MM.1S (cell line): ENCODE results near the gene RABL6.

ENCODE experiments used
- DNase-seq: peaks from one replicate; pipeline ENCODE4 v3.0.0-alpha.2; 2015
- H2AFZ ChIP-seq: fragments of 300-600 bp; sonication (generic); 2 replicates; pipeline ENCODE4 v1.6.0; 2016; ENCODE audit warnings: antibody characterized with exemption, low read length
- H3F3A ChIP-seq: fragments of 300-600 bp; sonication (generic); 2 replicates; pipeline ENCODE4 v1.6.1; 2016; ENCODE audit warnings: mild to moderate bottlenecking, antibody characterized with exemption, low read length, moderate library complexity, mixed read lengths; ENCODE audit not compliant: insufficient read depth
- H3K27ac ChIP-seq: fragments of 300-600 bp; sonication (generic); 2 replicates; pipeline ENCODE4 v1.5.1; 2016; ENCODE audit warnings: mild to moderate bottlenecking, low read length
- H3K27me3 ChIP-seq: fragments of 300-600 bp; sonication (generic); replicated peaks from 2 replicates; pipeline ENCODE4 v1.6.0; 2016; ENCODE audit warnings: low read length; ENCODE audit not compliant: insufficient read depth
- H3K36me3 ChIP-seq: fragments of 300-600 bp; sonication (generic); replicated peaks from 2 replicates; pipeline ENCODE4 v1.6.1; 2016; ENCODE audit warnings: mild to moderate bottlenecking, low read length, mixed read lengths; ENCODE audit not compliant: insufficient read depth
- H3K4me1 ChIP-seq: fragments of 300-600 bp; sonication (generic); 2 replicates; pipeline ENCODE4 v1.6.1; 2016; ENCODE audit warnings: low read length, mixed read lengths
- H3K4me2 ChIP-seq: fragments of 300-600 bp; sonication (generic); 2 replicates; pipeline ENCODE4 v1.6.0; 2016; ENCODE audit warnings: low read depth, low read length
- H3K4me3 ChIP-seq: fragments of 300-600 bp; sonication (generic); 2 replicates; pipeline ENCODE4 v1.5.1; 2016; ENCODE audit warnings: low read length, mixed read lengths
- H3K79me2 ChIP-seq: fragments of 300-600 bp; sonication (generic); 2 replicates; pipeline ENCODE4 v1.6.1; 2016; ENCODE audit warnings: mixed run types, low read length, mixed read lengths
- H3K9ac ChIP-seq: fragments of 300-600 bp; sonication (generic); 2 replicates; pipeline ENCODE4 v1.6.1; 2016; ENCODE audit warnings: low read length, mixed read lengths
- H3K9me2 ChIP-seq: fragments of 300-600 bp; sonication (generic); replicated peaks from 2 replicates; pipeline ENCODE4 v1.6.1; 2016; ENCODE audit warnings: mild to moderate bottlenecking, low read length, mixed read lengths; ENCODE audit not compliant: insufficient read depth
- H3K9me3 ChIP-seq: fragments of 300-600 bp; sonication (generic); replicated peaks from 2 replicates; pipeline ENCODE4 v1.6.1; 2016; ENCODE audit warnings: mild to moderate bottlenecking, low read length, mixed read lengths; ENCODE audit not compliant: insufficient read depth
- H4K20me1 ChIP-seq: fragments of 300-600 bp; sonication (generic); 2 replicates; pipeline ENCODE4 v1.6.1; 2016; ENCODE audit warnings: mild to moderate bottlenecking, low read length, moderate library complexity, mixed read lengths; ENCODE audit not compliant: insufficient read depth
- CTCF ChIP-seq: fragments of 300-600 bp; sonication (generic); IDR thresholded peaks from 2 replicates; pipeline ENCODE4 v1.5.1; 2016; ENCODE audit warnings: antibody characterized with exemption, low read length, mixed read lengths
- EZH2 ChIP-seq: fragments of 300-600 bp; sonication (generic); optimal IDR thresholded peaks from 2 replicates; pipeline ENCODE3; 2017; ENCODE audit warnings: low read depth, mild to moderate bottlenecking, antibody characterized with exemption, low read length, mixed read lengths
- EZH2phosphoT487 ChIP-seq: fragments of 300-600 bp; sonication (generic); IDR thresholded peaks from 2 replicates; pipeline ENCODE4 v1.6.1; 2018; ENCODE audit warnings: antibody characterized with exemption, low read length

The RABL6 gene

GRCh38 chr9:136857166-136857565 lies 49.4 kb downstream of the RABL6 start:
- Histone ChIP-seq H3K36me3 (no peaks in the 10 kb centered on the region), H3F3A (no peaks in the 10 kb centered on the region), H3K4me1 (no peaks in the 10 kb centered on the region), H3K9me3 (no peaks in the 10 kb centered on the region), H3K9me2 (no peaks in the 10 kb centered on the region), H2AFZ (no peak overlapping the region), H3K4me2 (no peak overlapping the region), H3K9ac (no peak overlapping the region), H4K20me1 (no peaks in the 10 kb centered on the region), H3K27me3 (no peaks in the 10 kb centered on the region), H3K79me2 (no peaks in the 10 kb centered on the region), H3K4me3 (no peak overlapping the region), H3K27ac (no peak overlapping the region)
- TF ChIP-seq EZH2 (no peak), EZH2phosphoT487 (no peak), CTCF (no peak)
- DNase-seq: no peak

GRCh38 chr9:136857581-136858412 lies 50.0 kb downstream of the RABL6 start:
- TF ChIP-seq EZH2phosphoT487: no peak
- no peak for TF ChIP-seq CTCF
- no peak for TF ChIP-seq EZH2
- no peak overlapping the region for H3K27ac ChIP-seq
- no peak overlapping the region for H3K9ac ChIP-seq
- no peaks in the 10 kb centered on the region for H3K9me3 ChIP-seq
- H3K27me3 ChIP-seq: no peaks in the 10 kb centered on the region
- peaks cover 5% of the 10 kb centered on the region; the same call in 1 of the 2 replicates for H3K79me2 ChIP-seq
- H3K9me2 ChIP-seq: no peaks in the 10 kb centered on the region
- H2AFZ ChIP-seq: no peak overlapping the region
- H3K4me1 ChIP-seq: no peaks in the 10 kb centered on the region
- H3K4me2 ChIP-seq: no peak overlapping the region
- no peaks in the 10 kb centered on the region for H3K36me3 ChIP-seq
- no peaks in the 10 kb centered on the region for H4K20me1 ChIP-seq
- no peaks in the 10 kb centered on the region for H3F3A ChIP-seq
- no peak for DNase-seq
- no peak overlapping the region for H3K4me3 ChIP-seq

- Histone ChIP-seq H4K20me1 (no peaks in the 10 kb centered on the region), H3K4me3 (no peak overlapping the region), H3K9me3 (no peaks in the 10 kb centered on the region), H2AFZ (no peak overlapping the region), H3F3A (no peaks in the 10 kb centered on the region), H3K9ac (no peak overlapping the region), H3K27ac (no peak overlapping the region), H3K27me3 (no peaks in the 10 kb centered on the region), H3K4me2 (no peak overlapping the region), H3K36me3 (no peaks in the 10 kb centered on the region; the same call in 1 of the 2 replicates), H3K9me2 (no peaks in the 10 kb centered on the region), H3K4me1 (no peaks in the 10 kb centered on the region), H3K79me2 (peaks cover 11% of the 10 kb centered on the region)
- TF ChIP-seq CTCF (no peak), EZH2phosphoT487 (no peak), EZH2 (no peak)
- no peak for DNase-seq
Observed at GRCh38 chr9:136858452-136858843, 50.7 kb downstream of the RABL6 start.
